HepG2 (cell line): ENCODE data around the gene MARF1. TPM values are rescaled to one million over a fixed set of nuclear protein-coding genes. Genes with fewer than 3 reads are reported as not detected.

Experiments
- ARHGAP35 ChIP-seq: sonication (generic); formaldehyde crosslinking; IDR thresholded peaks from 2 replicates; pipeline ENCODE4 v1.9.0; 2022; ENCODE audit warnings: mild to moderate bottlenecking, inconsistent platforms, moderate library complexity, missing genetic modification reagents, borderline replicate concordance
- CHCHD3 ChIP-seq: sonication (generic); formaldehyde crosslinking; IDR thresholded peaks from 2 replicates; pipeline ENCODE4 v1.8.0; 2022; ENCODE audit warnings: mild to moderate bottlenecking, missing genetic modification reagents, moderate library complexity
- FOXP1 ChIP-seq, 2 experiments: fragments of 450-650 bp in 1 of 2; IDR thresholded peaks; 2 replicates each; pipeline ENCODE4 v1.6.1; 2017 to 2018; ENCODE audit warnings: antibody characterized with exemption in 1 of 2
- FOXP4 ChIP-seq: sonication (generic); formaldehyde crosslinking; IDR thresholded peaks from 2 replicates; pipeline ENCODE4 v1.4.0; 2020; ENCODE audit warnings: missing genetic modification reagents
- HNRNPL ChIP-seq: fragments of 200-400 bp; formaldehyde crosslinking; IDR thresholded peaks from 2 replicates; pipeline ENCODE4 v1.6.1; 2017; ENCODE audit warnings: mild to moderate bottlenecking, low read depth, low read length
- KLF13 ChIP-seq: sonication (generic); formaldehyde crosslinking; IDR thresholded peaks from 2 replicates; pipeline ENCODE4 v1.4.0; 2020; ENCODE audit warnings: mild to moderate bottlenecking, missing genetic modification reagents
- KLF15 ChIP-seq: sonication (generic); formaldehyde crosslinking; IDR thresholded peaks from 2 replicates; pipeline ENCODE4 v1.8.1; 2023; ENCODE audit warnings: borderline replicate concordance, mild to moderate bottlenecking, inconsistent platforms, missing genetic modification reagents, mixed read lengths
- KLF16 ChIP-seq, 2 experiments: sonication (generic) in 1 of 2; formaldehyde crosslinking in 1 of 2; IDR thresholded peaks; 2 replicates each; pipeline versions ENCODE4 v1.6.1 to v1.8.0; 2016 to 2023; ENCODE audit warnings: missing genetic modification reagents in 2 of 2, missing compliant biosample characterization in 1 of 2
- MYNN ChIP-seq: sonication (generic); formaldehyde crosslinking; IDR thresholded peaks from 2 replicates; pipeline ENCODE4 v1.4.0; 2020; ENCODE audit warnings: mild to moderate bottlenecking, low read depth, missing genetic modification reagents
- NR2F1 ChIP-seq, 2 experiments: fragments of 450-650 bp in 1 of 2; formaldehyde crosslinking in 1 of 2; IDR thresholded peaks; 2 replicates each; pipeline versions ENCODE4 v1.5.0 to v1.6.1; 2016 to 2020; ENCODE audit warnings: mild to moderate bottlenecking in 1 of 2, missing compliant biosample characterization in 1 of 2, missing genetic modification reagents in 1 of 2, moderate library complexity in 1 of 2
- NR2F2 ChIP-seq: IDR thresholded peaks from 2 replicates; pipeline ENCODE4 v1.6.1; 2012; ENCODE audit warnings: low read depth, inconsistent platforms, borderline replicate concordance
- RFX5 ChIP-seq: IDR thresholded peaks from 2 replicates; pipeline ENCODE4 v1.6.1; 2011; ENCODE audit warnings: low read depth, low read length, improper control_type of control experiment
- SUZ12 ChIP-seq: fragments of 150-350 bp; IDR thresholded peaks from 2 replicates; pipeline ENCODE4 v1.6.1; 2014; ENCODE audit warnings: low read depth, low read length
- ZNF326 ChIP-seq: sonication (generic); formaldehyde crosslinking; IDR thresholded peaks from 2 replicates; pipeline ENCODE4 v1.4.0; 2020; ENCODE audit warnings: missing genetic modification reagents, borderline replicate concordance
- ZNF576 ChIP-seq: sonication (generic); formaldehyde crosslinking; IDR thresholded peaks from 2 replicates; pipeline ENCODE4 v1.4.0; 2020; ENCODE audit warnings: mild to moderate bottlenecking, missing genetic modification reagents
- ZNF879 ChIP-seq: sonication (generic); formaldehyde crosslinking; IDR thresholded peaks from 2 replicates; pipeline ENCODE4 v1.8.1; 2023; ENCODE audit warnings: missing genetic modification reagents
- ZSCAN29 ChIP-seq: sonication (generic); formaldehyde crosslinking; conservative IDR thresholded peaks from 2 replicates; pipeline ENCODE4 v1.4.0; 2020; ENCODE audit warnings: mild to moderate bottlenecking, missing genetic modification reagents
- polyA plus RNA-seq, 8 experiments: library from polyadenylated mRNA; depleted of rRNA in 3 of 8; stranded (reverse) in 7 of 8; unstranded in 1 of 8; fragments of >200 nt; fragmentation: Illumina TruSeq in 4 of 8; extraction: Trizol in 4 of 8; gene quantifications; 2 replicates each; pipeline versions ENCODE4 v1.2.1 to v1.2.3, GENCODE V29; 2011 to 2016; ENCODE audit warnings: low read depth in 4 of 8, missing spikeins in 1 of 8, mixed read lengths in 1 of 8; ENCODE audit not compliant: insufficient read depth in 1 of 8
- total RNA-seq, 5 experiments: library from RNA; depleted of rRNA; stranded (reverse); fragments of >200 nt; fragmentation: Illumina TruSeq; extraction: Trizol; gene quantifications; 2 replicates each; pipeline ENCODE4 v1.2.3, GENCODE V29; 2016; ENCODE audit warnings: low read depth in 1 of 5
- TF ChIP-seq, protein P1 (sequence below): sonication (generic); formaldehyde crosslinking; IDR thresholded peaks from 2 replicates; pipeline ENCODE4 v1.5.1; 2020; ENCODE audit warnings: missing genetic modification reagents, mild to moderate bottlenecking, borderline replicate concordance
- TF ChIP-seq, protein P2 (sequence below): sonication (generic); formaldehyde crosslinking; IDR thresholded peaks from 2 replicates; pipeline ENCODE4 v1.8.1; 2023; ENCODE audit warnings: mild to moderate bottlenecking, missing genetic modification reagents
- TF ChIP-seq, protein P3 (sequence below): sonication (generic); formaldehyde crosslinking; IDR thresholded peaks from 2 replicates; pipeline ENCODE4 v1.4.0; 2020; ENCODE audit warnings: missing genetic modification reagents
- TF ChIP-seq, protein P4 (sequence below): sonication (generic); formaldehyde crosslinking; IDR thresholded peaks from 2 replicates; pipeline ENCODE4 v1.5.0; 2020; ENCODE audit warnings: mild to moderate bottlenecking, low read depth, missing genetic modification reagents, borderline replicate concordance

Gene MARF1
- total and polyA plus RNA-seq, 2 of the 13 experiments (the other 11 are each of a cell fraction or from before 2014, with no cell fraction given), result 8.7 to 20.7 TPM

DNA sequence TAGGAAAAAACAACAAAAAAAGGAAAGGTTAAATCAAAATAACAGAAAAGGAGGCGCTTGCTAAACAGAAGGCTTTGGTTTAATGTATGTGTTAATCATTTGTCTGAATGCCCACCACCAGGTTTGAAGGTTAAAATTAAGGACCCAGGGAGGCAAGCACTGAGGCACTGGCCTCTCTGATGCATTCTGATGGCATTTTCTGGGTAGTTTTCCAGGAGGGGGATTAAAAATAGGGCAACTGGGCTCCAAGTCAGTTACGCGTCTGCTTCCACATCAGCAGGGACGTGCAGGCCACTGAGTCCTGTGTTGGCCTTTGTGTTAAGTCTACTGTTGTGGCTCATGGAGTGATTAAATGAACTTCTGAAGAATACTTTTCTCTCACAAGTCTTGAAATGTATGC is 26.9 kb downstream of the MARF1 start (continued):
- TF ChIP-seq, protein P1, sequence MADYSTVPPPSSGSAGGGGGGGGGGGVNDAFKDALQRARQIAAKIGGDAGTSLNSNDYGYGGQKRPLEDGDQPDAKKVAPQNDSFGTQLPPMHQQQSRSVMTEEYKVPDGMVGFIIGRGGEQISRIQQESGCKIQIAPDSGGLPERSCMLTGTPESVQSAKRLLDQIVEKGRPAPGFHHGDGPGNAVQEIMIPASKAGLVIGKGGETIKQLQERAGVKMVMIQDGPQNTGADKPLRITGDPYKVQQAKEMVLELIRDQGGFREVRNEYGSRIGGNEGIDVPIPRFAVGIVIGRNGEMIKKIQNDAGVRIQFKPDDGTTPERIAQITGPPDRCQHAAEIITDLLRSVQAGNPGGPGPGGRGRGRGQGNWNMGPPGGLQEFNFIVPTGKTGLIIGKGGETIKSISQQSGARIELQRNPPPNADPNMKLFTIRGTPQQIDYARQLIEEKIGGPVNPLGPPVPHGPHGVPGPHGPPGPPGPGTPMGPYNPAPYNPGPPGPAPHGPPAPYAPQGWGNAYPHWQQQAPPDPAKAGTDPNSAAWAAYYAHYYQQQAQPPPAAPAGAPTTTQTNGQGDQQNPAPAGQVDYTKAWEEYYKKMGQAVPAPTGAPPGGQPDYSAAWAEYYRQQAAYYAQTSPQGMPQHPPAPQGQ (CRISPR knock-in tag), result no peak
- no peak for TF ChIP-seq HNRNPL
- TF ChIP-seq ZNF326, result no peak
- peak; percentile 34; the same call in 1 of the 2 replicates for TF ChIP-seq CHCHD3 (CRISPR knock-in tag)
- TF ChIP-seq ZSCAN29 (CRISPR knock-in tag), result no peak
- no peak for TF ChIP-seq ZNF576 (CRISPR knock-in tag)
- no peak for TF ChIP-seq SUZ12
- TF ChIP-seq MYNN, result no peak
- TF ChIP-seq FOXP4, result no peak
- no peak for TF ChIP-seq KLF15 (CRISPR knock-in tag)
- TF ChIP-seq, protein P2, sequence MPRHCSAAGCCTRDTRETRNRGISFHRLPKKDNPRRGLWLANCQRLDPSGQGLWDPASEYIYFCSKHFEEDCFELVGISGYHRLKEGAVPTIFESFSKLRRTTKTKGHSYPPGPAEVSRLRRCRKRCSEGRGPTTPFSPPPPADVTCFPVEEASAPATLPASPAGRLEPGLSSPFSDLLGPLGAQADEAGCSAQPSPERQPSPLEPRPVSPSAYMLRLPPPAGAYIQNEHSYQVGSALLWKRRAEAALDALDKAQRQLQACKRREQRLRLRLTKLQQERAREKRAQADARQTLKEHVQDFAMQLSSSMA, result 0 out of 2 replicates have a peak, but pooled peaks have one; percentile 61
- TF ChIP-seq NR2F2, result no peak
- 0 out of 2 replicates have a peak, but pooled peaks have one; percentile 43 for TF ChIP-seq ZNF879 (CRISPR knock-in tag)
- TF ChIP-seq FOXP1 (IDR thresholded peaks at IDR 0.05), result no peak
- no peak for TF ChIP-seq FOXP1 (CRISPR knock-in tag; IDR thresholded peaks at IDR 0.05)
- TF ChIP-seq ARHGAP35, result no peak
- no peak for TF ChIP-seq NR2F1 (CRISPR knock-in tag; IDR thresholded peaks at IDR 0.05)
- TF ChIP-seq, protein P3, sequence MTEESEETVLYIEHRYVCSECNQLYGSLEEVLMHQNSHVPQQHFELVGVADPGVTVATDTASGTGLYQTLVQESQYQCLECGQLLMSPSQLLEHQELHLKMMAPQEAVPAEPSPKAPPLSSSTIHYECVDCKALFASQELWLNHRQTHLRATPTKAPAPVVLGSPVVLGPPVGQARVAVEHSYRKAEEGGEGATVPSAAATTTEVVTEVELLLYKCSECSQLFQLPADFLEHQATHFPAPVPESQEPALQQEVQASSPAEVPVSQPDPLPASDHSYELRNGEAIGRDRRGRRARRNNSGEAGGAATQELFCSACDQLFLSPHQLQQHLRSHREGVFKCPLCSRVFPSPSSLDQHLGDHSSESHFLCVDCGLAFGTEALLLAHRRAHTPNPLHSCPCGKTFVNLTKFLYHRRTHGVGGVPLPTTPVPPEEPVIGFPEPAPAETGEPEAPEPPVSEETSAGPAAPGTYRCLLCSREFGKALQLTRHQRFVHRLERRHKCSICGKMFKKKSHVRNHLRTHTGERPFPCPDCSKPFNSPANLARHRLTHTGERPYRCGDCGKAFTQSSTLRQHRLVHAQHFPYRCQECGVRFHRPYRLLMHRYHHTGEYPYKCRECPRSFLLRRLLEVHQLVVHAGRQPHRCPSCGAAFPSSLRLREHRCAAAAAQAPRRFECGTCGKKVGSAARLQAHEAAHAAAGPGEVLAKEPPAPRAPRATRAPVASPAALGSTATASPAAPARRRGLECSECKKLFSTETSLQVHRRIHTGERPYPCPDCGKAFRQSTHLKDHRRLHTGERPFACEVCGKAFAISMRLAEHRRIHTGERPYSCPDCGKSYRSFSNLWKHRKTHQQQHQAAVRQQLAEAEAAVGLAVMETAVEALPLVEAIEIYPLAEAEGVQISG (CRISPR knock-in tag), result no peak
- TF ChIP-seq KLF13, result no peak
- TF ChIP-seq KLF16 (CRISPR knock-in tag; IDR thresholded peaks at IDR 0.05), result 0 out of 4 replicates have a peak, but pooled peaks of 1 of the 2 experiments have one; percentile 7
- TF ChIP-seq, protein P4, sequence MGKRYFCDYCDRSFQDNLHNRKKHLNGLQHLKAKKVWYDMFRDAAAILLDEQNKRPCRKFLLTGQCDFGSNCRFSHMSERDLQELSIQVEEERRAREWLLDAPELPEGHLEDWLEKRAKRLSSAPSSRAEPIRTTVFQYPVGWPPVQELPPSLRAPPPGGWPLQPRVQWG (CRISPR knock-in tag), result no peak
- TF ChIP-seq RFX5, result no peak
